Activated naive CD8-positive, alpha-beta T cell treated with anti-CD3 and anti-CD28 coated beads for 36 hours (primary cell): ENCODE measurements around the gene SAT1. TPM values are rescaled to one million over a fixed set of nuclear protein-coding genes. Genes with fewer than 3 reads are reported as not detected.

Experiments
- DNase-seq: peaks from one replicate; pipeline ENCODE4 v3.0.0; 2021
- H3K27ac Mint-ChIP-seq: one replicate; pipeline ENCODE4 v1.8.0; 2022; ENCODE audit warnings: mild to moderate bottlenecking, moderate library complexity, mixed read lengths
- H3K27me3 Mint-ChIP-seq: one replicate; pipeline ENCODE4 v1.8.0; 2022; ENCODE audit warnings: mild to moderate bottlenecking, mixed read lengths
- H3K36me3 Mint-ChIP-seq: one replicate; pipeline ENCODE4 v1.8.0; 2021; ENCODE audit warnings: mild to moderate bottlenecking, mixed read lengths
- H3K4me1 Mint-ChIP-seq: one replicate; pipeline ENCODE4 v1.8.0; 2021; ENCODE audit warnings: mixed read lengths
- H3K4me3 Mint-ChIP-seq: one replicate; pipeline ENCODE4 v1.8.0; 2022; ENCODE audit warnings: mild to moderate bottlenecking, moderate library complexity, mixed read lengths
- H3K9me3 Mint-ChIP-seq: one replicate; pipeline ENCODE4 v1.8.0; 2022; ENCODE audit warnings: mixed read lengths
- total RNA-seq, 2 experiments: library from RNA; stranded (reverse); gene quantifications; one replicate each; pipeline ENCODE4 v1.2.3, GENCODE V29; 2021

SAT1 gene
- total RNA-seq, 2 experiments from 2014 or later: 70.5 to 71.8 TPM

GRCh38 chrX:23813808-23814207 is 30.8 kb downstream of the SAT1 start:
- DNase-seq: no peak
- Mint-ChIP-seq H3K36me3 (no peaks in the 10 kb centered on the region), H3K27ac (no peak overlapping the region)

GRCh38 chrX:23815376-23815775 is 32.4 kb downstream of the SAT1 start:
- Mint-ChIP-seq H3K36me3 (no peaks in the 10 kb centered on the region), H3K27me3 (peaks cover 5% of the 10 kb centered on the region)

More at GRCh38 chrX:23813808-23814207, 30.8 kb downstream of the SAT1 start:
- no peaks in the 10 kb centered on the region for H3K9me3 Mint-ChIP-seq
- H3K27me3 Mint-ChIP-seq: peaks cover 5% of the 10 kb centered on the region
- H3K4me3 Mint-ChIP-seq: no peak overlapping the region
- H3K4me1 Mint-ChIP-seq: no peaks in the 10 kb centered on the region

GRCh38 chrX:23816179-23816578 is 33.2 kb downstream of the SAT1 start:
- peaks cover 5% of the 10 kb centered on the region for H3K27me3 Mint-ChIP-seq
- H3K4me1 Mint-ChIP-seq: no peaks in the 10 kb centered on the region
- H3K4me3 Mint-ChIP-seq: no peak overlapping the region
- DNase-seq: no peak
- no peak overlapping the region for H3K27ac Mint-ChIP-seq
- H3K36me3 Mint-ChIP-seq: no peaks in the 10 kb centered on the region
- no peaks in the 10 kb centered on the region for H3K9me3 Mint-ChIP-seq

More at GRCh38 chrX:23815376-23815775, 32.4 kb downstream of the SAT1 start:
- Mint-ChIP-seq H3K9me3 (no peaks in the 10 kb centered on the region), H3K27ac (no peak overlapping the region), H3K4me3 (no peak overlapping the region), H3K4me1 (no peaks in the 10 kb centered on the region)
- DNase-seq: no peak

GRCh38 chrX:23817979-23818336 is 35.0 kb downstream of the SAT1 start:
- Mint-ChIP-seq H3K27ac (no peak overlapping the region), H3K4me3 (no peak overlapping the region), H3K4me1 (no peaks in the 10 kb centered on the region), H3K9me3 (no peaks in the 10 kb centered on the region), H3K36me3 (no peaks in the 10 kb centered on the region), H3K27me3 (no peaks in the 10 kb centered on the region)
- DNase-seq: no peak

- no peaks in the 10 kb centered on the region for H3K9me3 Mint-ChIP-seq
- H3K27me3 Mint-ChIP-seq: no peaks in the 10 kb centered on the region
- no peaks in the 10 kb centered on the region for H3K4me1 Mint-ChIP-seq
- H3K4me3 Mint-ChIP-seq: no peak overlapping the region
- no peaks in the 10 kb centered on the region for H3K36me3 Mint-ChIP-seq
- no peak for DNase-seq
- H3K27ac Mint-ChIP-seq: no peak overlapping the region
These were observed 36.6 kb downstream of the SAT1 start for GRCh38 chrX:23819385-23820234.

- Mint-ChIP-seq H3K4me3 (no peak overlapping the region), H3K4me1 (no peaks in the 10 kb centered on the region), H3K9me3 (no peaks in the 10 kb centered on the region), H3K27ac (no peak overlapping the region), H3K36me3 (no peaks in the 10 kb centered on the region), H3K27me3 (no peaks in the 10 kb centered on the region)
- DNase-seq: no peak
These were observed 37.3 kb downstream of the SAT1 start for GRCh38 chrX:23820235-23820782.

- no peak overlapping the region for H3K27ac Mint-ChIP-seq
- H3K4me3 Mint-ChIP-seq: no peak overlapping the region
- H3K36me3 Mint-ChIP-seq: no peaks in the 10 kb centered on the region
- DNase-seq: no peak
- no peaks in the 10 kb centered on the region for H3K9me3 Mint-ChIP-seq
- H3K27me3 Mint-ChIP-seq: no peaks in the 10 kb centered on the region
- H3K4me1 Mint-ChIP-seq: no peaks in the 10 kb centered on the region
These were observed 38.9 kb downstream of the SAT1 start for GRCh38 chrX:23821847-23822246.

GRCh38 chrX:23822397-23822796 is 39.4 kb downstream of the SAT1 start:
- DNase-seq: no peak
- no peak overlapping the region for H3K4me3 Mint-ChIP-seq
- H3K4me1 Mint-ChIP-seq: no peaks in the 10 kb centered on the region
- H3K27ac Mint-ChIP-seq: no peak overlapping the region
- no peaks in the 10 kb centered on the region for H3K36me3 Mint-ChIP-seq
- H3K27me3 Mint-ChIP-seq: no peaks in the 10 kb centered on the region
- H3K9me3 Mint-ChIP-seq: no peaks in the 10 kb centered on the region

- no peaks in the 10 kb centered on the region for H3K27me3 Mint-ChIP-seq
- DNase-seq: no peak
- H3K36me3 Mint-ChIP-seq: no peaks in the 10 kb centered on the region
- H3K9me3 Mint-ChIP-seq: no peaks in the 10 kb centered on the region
- no peak overlapping the region for H3K27ac Mint-ChIP-seq
- H3K4me1 Mint-ChIP-seq: no peaks in the 10 kb centered on the region
- H3K4me3 Mint-ChIP-seq: no peak overlapping the region
These were observed 39.9 kb downstream of the SAT1 start for GRCh38 chrX:23822841-23823240.

GRCh38 chrX:23825675-23826074 is 42.7 kb downstream of the SAT1 start:
- Mint-ChIP-seq H3K4me3 (no peak overlapping the region), H3K9me3 (no peaks in the 10 kb centered on the region), H3K27ac (no peak overlapping the region), H3K4me1 (no peaks in the 10 kb centered on the region), H3K27me3 (no peaks in the 10 kb centered on the region), H3K36me3 (no peaks in the 10 kb centered on the region)
- no peak for DNase-seq

- no peak overlapping the region for H3K4me3 Mint-ChIP-seq
- H3K9me3 Mint-ChIP-seq: no peaks in the 10 kb centered on the region
- H3K27ac Mint-ChIP-seq: no peak overlapping the region
- no peak for DNase-seq
- no peaks in the 10 kb centered on the region for H3K36me3 Mint-ChIP-seq
- no peaks in the 10 kb centered on the region for H3K4me1 Mint-ChIP-seq
- H3K27me3 Mint-ChIP-seq: no peaks in the 10 kb centered on the region
These were observed 43.2 kb downstream of the SAT1 start for GRCh38 chrX:23826216-23826615.

- Mint-ChIP-seq H3K36me3 (no peaks in the 10 kb centered on the region), H3K27me3 (no peaks in the 10 kb centered on the region), H3K27ac (no peak overlapping the region), H3K4me3 (no peak overlapping the region), H3K9me3 (no peaks in the 10 kb centered on the region), H3K4me1 (no peaks in the 10 kb centered on the region)
- DNase-seq: no peak
These were observed 43.7 kb downstream of the SAT1 start for GRCh38 chrX:23826653-23827052.

- no peaks in the 10 kb centered on the region for H3K9me3 Mint-ChIP-seq
- H3K27ac Mint-ChIP-seq: no peak overlapping the region
- no peak overlapping the region for H3K4me3 Mint-ChIP-seq
- H3K4me1 Mint-ChIP-seq: no peaks in the 10 kb centered on the region
- no peak for DNase-seq
- no peaks in the 10 kb centered on the region for H3K36me3 Mint-ChIP-seq
- no peaks in the 10 kb centered on the region for H3K27me3 Mint-ChIP-seq
These were observed 45.9 kb downstream of the SAT1 start for GRCh38 chrX:23828881-23829280.

- Mint-ChIP-seq H3K36me3 (no peaks in the 10 kb centered on the region), H3K27me3 (no peaks in the 10 kb centered on the region), H3K4me3 (no peak overlapping the region), H3K27ac (no peak overlapping the region), H3K9me3 (no peaks in the 10 kb centered on the region), H3K4me1 (no peaks in the 10 kb centered on the region)
- no peak for DNase-seq
These were observed 49.7 kb downstream of the SAT1 start for GRCh38 chrX:23832721-23833120.
